MM.1S (cell line): ENCODE measurements around the gene POMP.

Experiments used
- CTCF ChIP-seq: fragments of 300-600 bp; sonication (generic); IDR thresholded peaks from 2 replicates; pipeline ENCODE4 v1.5.1; 2016; ENCODE audit warnings: antibody characterized with exemption, low read length, mixed read lengths
- EZH2phosphoT487 ChIP-seq: fragments of 300-600 bp; sonication (generic); IDR thresholded peaks from 2 replicates; pipeline ENCODE4 v1.6.1; 2018; ENCODE audit warnings: antibody characterized with exemption, low read length

- TF ChIP-seq CTCF (no peak), EZH2phosphoT487 (no peak)
Observed at GRCh38 chr13:28697441-28697840, 38.5 kb downstream of the POMP start.
